Cardiac fibroblast (primary cell): ENCODE results near the gene OTUD6A.
A peak's percentile ranks its signal among the peaks of the same experiment; 100 is the strongest.
"Not testable (repeated sequence)": the region's sequence is repeated elsewhere in the genome, so short reads cannot be mapped to it uniquely, and the experiment has no call there.

ENCODE experiments used
- DNase-seq, 2 donors: peaks; one replicate each; pipeline versions ENCODE4 v3.0.0 to v3.0.0-alpha.2; 2010; ENCODE audit warnings: low read depth in 2 of 2
- H3K4me3 ChIP-seq, 2 donors: replicated peaks in 1 of 2; 1 replicate in 1 of 2; 2 replicates in 1 of 2; pipeline ENCODE4 v1.5.1; 2011; ENCODE audit warnings: low read depth in 2 of 2, low read length in 2 of 2, mild to moderate bottlenecking in 2 of 2, moderate library complexity in 1 of 2
- CTCF ChIP-seq: IDR thresholded peaks from one replicate; pipeline ENCODE4 v1.5.1; 2011; ENCODE audit warnings: low read depth, mild to moderate bottlenecking, low read length, inconsistent platforms

The OTUD6A gene

GRCh38 chrX:70087857-70088630, 25.8 kb downstream of the OTUD6A start:
- peak; percentile 49 to 71 for DNase-seq
- no peak overlapping the region for H3K4me3 ChIP-seq
- no peak for TF ChIP-seq CTCF

GRCh38 chrX:70088751-70089150, 26.5 kb downstream of the OTUD6A start:
- no peak for DNase-seq
- no peak for TF ChIP-seq CTCF
- no peak overlapping the region for H3K4me3 ChIP-seq

GRCh38 chrX:70089604-70090297, 27.5 kb downstream of the OTUD6A start:
- DNase-seq = peak; percentile 15 to 59
- H3K4me3 ChIP-seq = no peak overlapping the region
- TF ChIP-seq CTCF = no peak

GRCh38 chrX:70092247-70092646, 30.0 kb downstream of the OTUD6A start:
- no peak overlapping the region for H3K4me3 ChIP-seq
- DNase-seq = no peak
- no peak for TF ChIP-seq CTCF

GRCh38 chrX:70096052-70096451, 33.8 kb downstream of the OTUD6A start:
- H3K4me3 ChIP-seq = no peak overlapping the region
- peak; percentile 38 for TF ChIP-seq CTCF
- peak; percentile 39 to 57 for DNase-seq

- TF ChIP-seq CTCF = no peak
- no peak for DNase-seq
These were observed 43.0 kb downstream of the OTUD6A start for GRCh38 chrX:70105229-70105628.

GRCh38 chrX:70111436-70112026, 49.3 kb downstream of the OTUD6A start:
- H3K4me3 ChIP-seq, DNase-seq: not testable (repeated sequence)

More at GRCh38 chrX:70105229-70105628, 43.0 kb downstream of the OTUD6A start:
- no peak overlapping the region for H3K4me3 ChIP-seq
